PC-9 (cell line): ENCODE data around the gene SALL1. TPM values are rescaled to one million over a fixed set of nuclear protein-coding genes. Genes with fewer than 3 reads are reported as not detected.

Source experiments
- BruUV-seq: library from RNA; stranded (reverse); fragments of 400-500 nt; replicated peaks from 2 replicates; lab custom pipeline; 2021; lab: Mats Ljungman, UMichigan
- CTCF ChIA-PET: fragments of 300-600 bp; sonication (Branson Sonifier 250); formaldehyde crosslinking; loops from one replicate; lab custom pipeline; 2022; ENCODE audit warnings: antibody characterized with exemption; lab: Charles Lee
- POLR2A ChIA-PET: fragments of 300-600 bp; sonication (Branson Sonifier 250); formaldehyde crosslinking; loops from one replicate; lab custom pipeline; 2022; ENCODE audit warnings: antibody characterized with exemption; ENCODE audit not compliant: unreplicated experiment; lab: Charles Lee
- DNase-seq, 2 experiments: peaks; one replicate each; pipeline versions ENCODE4 v3.0.0 to v3.0.0-alpha.2; 2015 to 2022; ENCODE audit warnings: mixed read lengths in 1 of 2
- H2AFZ ChIP-seq: fragments of 200-600 bp; sonication (generic); 2 replicates; pipeline ENCODE4 v1.8.1; 2017; ENCODE audit warnings: antibody characterized with exemption
- H3F3A ChIP-seq: fragments of 200-600 bp; sonication (generic); 2 replicates; pipeline ENCODE4 v1.8.1; 2017; ENCODE audit warnings: antibody characterized with exemption, mild to moderate bottlenecking, low read depth; ENCODE audit not compliant: insufficient read depth
- H3K27ac ChIP-seq: fragments of 200-600 bp; sonication (generic); 2 replicates; pipeline ENCODE4 v1.6.1; 2016; ENCODE audit warnings: mixed run types
- H3K27me3 ChIP-seq: fragments of 200-600 bp; sonication (generic); 2 replicates; pipeline ENCODE4 v1.6.1; 2016; ENCODE audit warnings: low read depth, mixed run types; ENCODE audit not compliant: insufficient read depth
- H3K36me3 ChIP-seq: fragments of 200-600 bp; sonication (generic); 2 replicates; pipeline ENCODE4 v1.6.1; 2016; ENCODE audit warnings: low read depth, mixed run types
- H3K4me1 ChIP-seq: fragments of 200-600 bp; sonication (generic); replicated peaks from 2 replicates; pipeline ENCODE4 v1.6.1; 2016; ENCODE audit warnings: mixed run types; ENCODE audit not compliant: insufficient read depth
- H3K4me2 ChIP-seq: fragments of 200-600 bp; sonication (generic); 2 replicates; pipeline ENCODE4 v1.6.1; 2017; ENCODE audit warnings: mixed run types
- H3K4me3 ChIP-seq: fragments of 200-600 bp; sonication (generic); 2 replicates; pipeline ENCODE4 v1.6.1; 2016; ENCODE audit warnings: mixed run types
- H3K79me2 ChIP-seq: fragments of 200-600 bp; sonication (generic); 2 replicates; pipeline ENCODE4 v1.6.1; 2017; ENCODE audit warnings: low read depth, mixed run types
- H3K9me2 ChIP-seq: fragments of 200-600 bp; sonication (generic); 2 replicates; pipeline ENCODE4 v1.8.1; 2017; ENCODE audit warnings: mild to moderate bottlenecking; ENCODE audit not compliant: insufficient read depth
- H3K9me3 ChIP-seq: fragments of 200-600 bp; sonication (generic); 2 replicates; pipeline ENCODE4 v1.8.1; 2016; ENCODE audit warnings: low read depth; ENCODE audit not compliant: insufficient read depth
- H4K20me1 ChIP-seq: fragments of 200-600 bp; sonication (generic); 2 replicates; pipeline ENCODE4 v1.8.1; 2017; ENCODE audit not compliant: insufficient read depth
- CTCF ChIP-seq: fragments of 200-600 bp; sonication (generic); conservative IDR thresholded peaks from 2 replicates; pipeline ENCODE4 v1.6.1; 2017; ENCODE audit warnings: mixed run types, antibody characterized with exemption, mild to moderate bottlenecking, moderate library complexity
- EZH2 ChIP-seq: fragments of 200-600 bp; sonication (generic); IDR thresholded peaks from 2 replicates; pipeline ENCODE4 v1.8.0; 2017; ENCODE audit warnings: antibody characterized with exemption, low read depth
- intact Hi-C: fragments of 100-400 bp; cut with micrococcal nuclease; formaldehyde crosslinking; loops from one replicate; pipeline ENCODE4 v1.10.0; 2022; ENCODE audit not compliant: unreplicated experiment
- total RNA-seq: library from RNA; stranded (reverse); gene quantifications from 2 replicates; pipeline ENCODE4 v1.2.3, GENCODE V29; 2021

The SALL1 gene
- total RNA-seq, 1 experiment from 2014 or later: not detected

DNA sequence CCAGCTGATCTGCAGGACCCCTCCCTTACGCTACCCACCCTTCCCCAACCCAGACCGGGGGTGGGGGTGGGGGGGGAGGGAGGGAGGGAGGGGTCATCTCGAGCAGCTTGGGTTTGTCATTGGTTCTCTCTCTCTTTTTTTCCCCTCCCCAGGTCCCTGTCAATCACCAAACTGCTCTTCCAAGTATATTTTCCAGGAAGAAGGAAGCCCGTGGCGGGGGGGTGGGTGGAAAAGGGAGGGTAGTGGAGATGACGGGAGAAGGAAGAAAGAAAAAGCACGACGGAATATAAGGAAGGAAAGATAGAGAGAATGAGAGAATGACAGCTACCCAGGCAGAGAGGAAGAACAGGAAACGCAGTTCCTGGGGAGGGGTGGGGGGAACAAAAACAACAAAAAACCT is 17.9 kb downstream of the SALL1 start:
- no peaks in the 10 kb centered on the region for H3K9me3 ChIP-seq
- no peak overlapping the region for H3K27ac ChIP-seq
- H2AFZ ChIP-seq: no peak overlapping the region
- POLR2A ChIA-PET: no interaction called here
- no peaks in the 10 kb centered on the region for H3K36me3 ChIP-seq
- peaks cover 71% of the 10 kb centered on the region for H3K27me3 ChIP-seq
- H4K20me1 ChIP-seq: no peaks in the 10 kb centered on the region
- H3K4me3 ChIP-seq: no peak overlapping the region
- no TSS peak for BruUV-seq
- no peak for DNase-seq
- H3K79me2 ChIP-seq: no peaks in the 10 kb centered on the region
- TF ChIP-seq EZH2 (no peak), CTCF (no peak)
- CTCF ChIA-PET: no interaction called here
- H3K9me2 ChIP-seq: no peaks in the 10 kb centered on the region
- no peaks in the 10 kb centered on the region for H3K4me1 ChIP-seq
- intact Hi-C loops: no loop called here
- H3K4me2 ChIP-seq: no peak overlapping the region
- H3F3A ChIP-seq: no peaks in the 10 kb centered on the region

- no peaks in the 10 kb centered on the region for H4K20me1 ChIP-seq
- H3K27ac ChIP-seq: no peak overlapping the region
- H3K79me2 ChIP-seq: no peaks in the 10 kb centered on the region
- H3K4me1 ChIP-seq: no peaks in the 10 kb centered on the region
- no peaks in the 10 kb centered on the region for H3K36me3 ChIP-seq
- intact Hi-C loops: no loop called here
- ChIA-PET POLR2A (no interaction called here), CTCF (no interaction called here)
- H2AFZ ChIP-seq: no peak overlapping the region
- no peaks in the 10 kb centered on the region for H3K9me2 ChIP-seq
- peaks cover 70% of the 10 kb centered on the region for H3K27me3 ChIP-seq
- no peak overlapping the region for H3K4me2 ChIP-seq
- no peaks in the 10 kb centered on the region for H3F3A ChIP-seq
- no peaks in the 10 kb centered on the region for H3K9me3 ChIP-seq
- no peak for DNase-seq
- BruUV-seq: no TSS peak
- TF ChIP-seq CTCF (no peak), EZH2 (no peak)
- no peak overlapping the region for H3K4me3 ChIP-seq
These were observed 18.5 kb downstream of the SALL1 start for GRCh38 chr16:51132490-51133115.

- Histone ChIP-seq H3K27ac (no peak overlapping the region), H4K20me1 (no peaks in the 10 kb centered on the region), H3F3A (no peaks in the 10 kb centered on the region), H3K9me3 (no peaks in the 10 kb centered on the region), H3K4me1 (no peaks in the 10 kb centered on the region), H3K4me3 (no peak overlapping the region), H3K4me2 (no peak overlapping the region), H3K36me3 (no peaks in the 10 kb centered on the region), H3K79me2 (no peaks in the 10 kb centered on the region), H3K9me2 (no peaks in the 10 kb centered on the region), H3K27me3 (peaks cover 60% of the 10 kb centered on the region), H2AFZ (no peak overlapping the region)
- CTCF ChIA-PET: no interaction called here
- POLR2A ChIA-PET: no interaction called here
- no TSS peak for BruUV-seq
- TF ChIP-seq EZH2 (no peak), CTCF (no peak)
- intact Hi-C loops: no loop called here
- DNase-seq: no peak
These were observed 19.5 kb downstream of the SALL1 start for GRCh38 chr16:51131619-51132018.
